Measurements from ENCODE around the gene SEPTIN8.

Gene SEPTIN8

GRCh38 chr5:132747616-132748440 lies 29.2 kb downstream of the SEPTIN8 start:
- peak; percentile 41 for DNase-seq

- peak; percentile 62 for DNase-seq
Observed at GRCh38 chr5:132746954-132747615, 30.0 kb downstream of the SEPTIN8 start, which contains the start of gene CCNI2. Gene CCNI2, plus strand, starts transcription at chr5:132747426. Its CDS starts 70 bp downstream, at chr5:132747496.

GRCh38 chr5:132746592-132746953 lies 30.5 kb downstream of the SEPTIN8 start:
- no peak for DNase-seq

GRCh38 chr5:132744659-132745058 lies 32.4 kb downstream of the SEPTIN8 start:
- no peak for DNase-seq

GRCh38 chr5:132742626-132743025 lies 34.4 kb downstream of the SEPTIN8 start:
- no peak for DNase-seq

- no peak for DNase-seq
Observed at GRCh38 chr5:132742158-132742557, 34.9 kb downstream of the SEPTIN8 start.

- DNase-seq = no peak
Observed at GRCh38 chr5:132739232-132739631, 37.8 kb downstream of the SEPTIN8 start.

GRCh38 chr5:132737982-132738681 lies 38.9 kb downstream of the SEPTIN8 start:
- no peak for DNase-seq

- DNase-seq = peak; percentile 99
Observed at GRCh38 chr5:132736853-132737833, 39.9 kb downstream of the SEPTIN8 start, which contains the start of gene KIF3A. Gene KIF3A, minus strand, starts transcription at chr5:132737546. Its CDS starts 127 bp downstream, at chr5:132737419.

GRCh38 chr5:132734687-132735086 lies 42.4 kb downstream of the SEPTIN8 start:
- no peak for DNase-seq

- DNase-seq = no peak
Observed at GRCh38 chr5:132733499-132734148, 43.4 kb downstream of the SEPTIN8 start.

- DNase-seq = no peak
Observed at GRCh38 chr5:132729896-132730295, 47.1 kb downstream of the SEPTIN8 start.

- no peak for DNase-seq
Observed at GRCh38 chr5:132725745-132726144, 51.3 kb downstream of the SEPTIN8 start.

- DNase-seq = no peak
Observed at GRCh38 chr5:132718544-132719312, 58.3 kb downstream of the SEPTIN8 start.

GRCh38 chr5:132714456-132715307 lies 62.4 kb downstream of the SEPTIN8 start:
- no peak for DNase-seq

- no peak for DNase-seq
Observed at GRCh38 chr5:132708645-132709044, 68.4 kb downstream of the SEPTIN8 start.

- DNase-seq = no peak
Observed at GRCh38 chr5:132704875-132705274, 72.2 kb downstream of the SEPTIN8 start.
